Umbilical cord (tissue), 2 donors: ENCODE results near the gene RAB3A. TPM values are rescaled to one million over a fixed set of nuclear protein-coding genes. Genes with fewer than 3 reads are reported as not detected.

Source experiments
- DNase-seq: peaks from one replicate; pipeline ENCODE4 v3.0.0-alpha.2; 2015; ENCODE audit warnings: low spot score
- total RNA-seq: library from RNA; depleted of rRNA; stranded (reverse); fragments of >200 nt; gene quantifications from one replicate; pipeline ENCODE4 v1.2.3, GENCODE V29; 2014; ENCODE audit warnings: low replicate concordance; ENCODE audit not compliant: insufficient read depth

Gene RAB3A
- total RNA-seq: not detected

- DNase-seq: peak; percentile 100
Observed at GRCh38 chr19:18203863-18204393, at the start of gene RAB3A. Gene RAB3A (minus strand): TSS chr19:18204042. CDS start chr19:18202740, 1,302 bp downstream.

GRCh38 chr19:18253130-18253529 is 49.3 kb upstream of the RAB3A start:
- DNase-seq: no peak

DNA sequence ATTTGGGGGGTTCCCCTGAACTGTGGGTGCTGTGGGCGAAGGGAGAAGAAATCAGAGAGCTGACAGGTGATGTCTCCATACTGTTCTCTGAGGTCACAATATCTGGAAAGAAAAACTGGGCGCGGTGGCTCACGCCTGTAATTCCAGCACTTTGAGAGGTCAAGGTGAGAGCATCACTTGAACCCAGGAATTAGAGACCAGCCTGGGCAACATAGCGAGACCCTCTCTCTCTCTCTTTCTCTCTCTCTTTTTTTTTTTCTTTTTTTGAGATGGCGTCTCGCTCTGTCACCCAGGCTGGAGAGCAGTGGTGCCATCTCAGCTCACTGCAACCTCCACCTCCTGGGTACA is 48.5 kb upstream of the RAB3A start:
- no peak for DNase-seq

- DNase-seq: peak; percentile 66
Observed at GRCh38 chr19:18251587-18252369, 47.9 kb upstream of the RAB3A start.

DNA sequence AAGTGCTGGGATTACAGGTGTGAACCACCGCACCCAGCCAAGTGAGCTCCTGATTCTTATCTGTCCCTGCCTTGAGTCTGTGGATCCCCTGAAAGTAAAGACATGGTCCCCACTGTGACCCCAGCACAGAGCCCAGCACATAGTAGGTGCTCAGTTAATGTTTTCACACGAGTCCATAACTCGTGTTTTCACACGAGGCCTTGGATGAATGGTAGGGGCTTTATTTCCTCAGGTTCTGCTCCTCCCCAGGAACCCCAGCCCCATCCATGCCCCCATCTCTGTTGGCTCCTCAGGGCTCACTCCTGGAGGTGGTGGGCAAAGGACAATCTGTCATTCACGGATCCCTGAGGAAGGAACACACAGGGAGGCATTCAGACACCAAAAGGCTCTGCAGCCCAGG is 46.0 kb upstream of the RAB3A start:
- no peak for DNase-seq

- DNase-seq: no peak
Observed at GRCh38 chr19:18245297-18245696, 41.5 kb upstream of the RAB3A start.

GRCh38 chr19:18239303-18239702 is 35.5 kb upstream of the RAB3A start:
- no peak for DNase-seq

GRCh38 chr19:18234194-18234593 is 30.4 kb upstream of the RAB3A start:
- no peak for DNase-seq

- peak; percentile 42 for DNase-seq
Observed at GRCh38 chr19:18233224-18233825, 29.5 kb upstream of the RAB3A start.

DNA sequence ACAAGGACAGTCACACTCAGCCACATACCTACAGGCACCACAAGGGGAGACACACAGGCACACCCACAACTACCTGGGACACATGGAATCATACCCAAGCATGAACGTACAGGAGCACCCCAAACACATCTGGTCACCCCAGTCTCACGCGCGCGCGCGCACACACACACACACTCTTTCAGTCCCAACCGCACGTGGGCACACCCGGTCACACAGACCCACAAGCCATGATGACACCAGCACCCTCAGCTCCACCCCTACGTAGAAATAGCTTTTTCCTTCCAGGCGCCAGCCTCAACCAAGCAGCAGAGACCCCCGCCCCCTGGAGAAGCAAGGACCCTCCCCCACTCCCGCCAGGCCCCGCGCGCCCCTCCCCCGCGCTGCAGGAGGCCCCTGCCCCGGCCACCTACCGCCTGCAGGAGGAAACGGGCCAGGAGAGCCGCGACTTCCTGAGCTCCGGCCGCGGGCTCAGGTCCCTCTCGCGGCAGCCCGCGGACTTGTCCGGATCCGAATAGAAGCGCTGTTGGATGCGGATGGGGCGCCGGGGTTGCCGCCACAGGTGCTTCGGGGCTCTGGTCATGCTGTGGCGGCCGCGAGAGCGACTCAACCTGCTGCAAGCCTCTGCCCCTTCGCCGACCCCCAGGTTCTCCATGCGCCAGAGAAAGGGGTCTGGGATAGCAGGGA is 28.8 kb upstream of the RAB3A start:
- no peak for DNase-seq

DNA sequence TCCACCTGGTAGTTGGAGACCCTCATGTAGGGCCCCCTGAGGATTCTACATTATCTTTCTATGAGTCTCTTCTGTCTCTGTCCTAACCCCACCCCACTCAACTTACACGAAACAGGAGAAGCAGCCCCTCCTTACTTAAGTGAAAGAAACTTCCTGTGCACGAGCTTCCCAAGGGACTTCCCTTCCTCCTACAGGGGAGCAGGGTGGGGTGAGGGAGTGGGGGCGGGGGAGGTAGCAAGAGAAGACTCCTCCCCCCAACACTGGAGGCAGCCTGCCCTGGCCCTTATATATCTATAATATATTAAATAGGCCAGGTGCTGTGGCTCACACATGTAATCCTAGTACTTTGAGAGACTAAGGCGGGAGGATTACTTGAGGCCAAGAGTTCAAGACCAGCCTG is 27.9 kb upstream of the RAB3A start:
- DNase-seq: no peak

DNA sequence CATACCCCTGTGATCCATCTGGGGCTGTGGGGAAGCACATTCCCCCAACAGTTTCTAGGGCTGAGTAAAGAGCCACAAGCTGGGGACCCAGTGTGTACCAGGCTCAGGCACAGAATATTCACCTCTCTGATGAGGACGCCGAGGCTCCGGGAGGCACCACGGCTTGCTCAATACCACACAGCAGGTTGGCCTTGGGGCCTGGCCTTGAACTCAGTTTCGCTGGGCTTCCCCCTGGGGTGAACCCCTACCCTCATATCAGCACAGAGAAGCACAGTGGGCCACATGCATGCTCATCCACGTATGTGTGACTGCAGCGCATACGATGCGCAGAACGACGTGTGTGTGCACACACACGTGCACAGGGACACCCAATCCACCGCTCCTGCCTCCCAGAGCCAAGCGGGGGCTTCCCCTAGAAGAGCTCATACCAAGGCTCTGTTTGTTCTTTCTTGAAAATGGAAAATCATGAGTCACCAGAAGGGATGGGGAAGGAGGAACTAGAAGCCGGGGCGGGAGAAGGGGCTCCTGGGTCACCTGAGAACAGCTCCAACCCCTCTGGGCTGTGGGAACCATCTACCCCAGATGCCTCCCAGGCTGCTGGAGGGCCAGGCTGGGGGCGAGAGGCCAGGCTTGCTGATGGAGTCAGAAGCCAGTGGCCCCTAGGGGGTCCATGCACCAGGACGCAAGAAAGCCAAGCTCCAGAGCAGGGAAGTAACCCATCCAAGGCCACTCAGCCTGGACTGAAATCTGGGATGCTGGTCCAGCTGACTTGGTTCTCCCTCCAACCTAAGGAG is 27.3 kb upstream of the RAB3A start:
- DNase-seq: no peak

DNA sequence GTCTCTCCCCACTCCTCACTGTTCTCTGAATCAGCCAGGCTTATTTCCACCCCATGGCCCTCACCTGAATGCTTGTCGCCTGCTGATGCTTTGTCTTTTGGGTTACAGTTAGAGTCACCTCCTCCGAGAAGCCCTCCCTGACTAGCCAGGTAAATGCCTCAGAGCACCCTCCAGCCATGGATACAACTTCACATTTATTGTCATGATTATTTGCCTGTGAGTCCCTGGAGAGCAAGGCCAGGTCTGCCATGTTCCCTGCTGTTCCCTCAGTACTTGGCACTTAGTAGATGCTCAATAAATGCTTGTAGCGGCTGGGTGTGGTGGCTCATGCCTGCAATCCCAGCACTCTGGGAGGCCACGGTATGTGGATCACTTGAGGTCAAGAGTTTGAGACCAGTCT is 26.1 kb upstream of the RAB3A start:
- no peak for DNase-seq

- DNase-seq: no peak
Observed at GRCh38 chr19:18229474-18229873, 25.6 kb upstream of the RAB3A start.

DNA sequence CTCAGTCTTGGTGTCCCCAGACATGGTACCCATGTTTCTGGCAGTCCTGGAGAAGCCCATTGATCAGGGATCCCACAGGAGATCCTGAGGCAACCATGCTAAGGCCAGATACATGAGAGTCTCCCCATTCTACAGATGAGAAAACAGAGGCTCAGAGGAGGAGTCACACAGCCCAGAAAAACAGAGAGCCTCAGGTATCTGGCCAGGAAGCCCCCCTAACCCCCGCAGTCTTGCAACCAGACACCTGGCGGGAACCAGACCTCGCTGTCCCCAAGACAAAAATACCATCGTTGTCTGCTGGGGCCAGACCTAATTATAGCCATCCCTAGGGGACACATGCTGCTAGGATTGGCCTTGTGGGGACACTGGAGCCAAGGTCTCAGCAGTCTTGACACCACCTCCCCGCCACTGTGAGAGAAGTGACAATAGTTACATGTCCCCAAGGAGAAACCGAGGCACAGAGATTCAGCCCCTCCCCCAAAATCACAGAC is 24.0 kb upstream of the RAB3A start:
- DNase-seq: no peak

DNA sequence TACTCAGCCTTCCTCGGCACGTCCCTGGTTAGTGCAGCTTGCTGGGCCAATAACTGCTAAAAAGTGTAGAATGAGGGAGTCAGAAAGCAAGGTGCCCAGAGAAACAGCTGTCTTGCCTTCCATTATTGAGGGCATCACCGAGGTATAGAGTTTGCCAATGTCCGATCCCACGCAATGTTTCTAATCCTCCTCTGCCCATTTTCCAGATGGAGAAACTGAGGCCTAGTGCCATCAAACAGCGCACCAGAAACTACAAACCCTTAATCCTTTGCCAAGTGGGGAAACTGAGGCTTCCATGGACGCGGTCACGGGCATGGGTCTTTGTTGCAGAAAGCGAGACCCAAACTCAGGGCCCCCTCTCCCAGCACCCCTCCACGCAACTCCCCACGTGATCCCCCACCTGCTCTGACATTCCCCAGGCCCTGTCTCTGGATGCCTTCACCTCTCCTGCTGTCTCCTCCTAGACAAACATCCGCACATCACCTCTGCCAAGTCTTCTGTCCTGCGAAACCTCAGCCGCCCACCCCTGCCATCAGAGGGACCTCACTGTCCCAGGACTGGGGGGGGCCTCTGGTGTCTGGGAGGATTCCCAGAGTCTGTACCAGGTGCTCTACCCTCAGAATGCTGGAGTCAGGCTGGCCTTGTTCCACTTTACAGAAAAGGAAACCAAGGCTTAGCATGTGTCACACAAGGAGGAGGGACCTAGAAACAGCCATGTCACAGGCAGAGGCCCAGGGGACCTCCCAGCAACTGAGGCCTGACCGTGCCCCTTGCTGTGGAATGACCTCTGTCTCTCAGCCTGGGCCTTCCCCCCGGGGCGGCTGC is 23.3 kb upstream of the RAB3A start:
- no peak for DNase-seq

DNA sequence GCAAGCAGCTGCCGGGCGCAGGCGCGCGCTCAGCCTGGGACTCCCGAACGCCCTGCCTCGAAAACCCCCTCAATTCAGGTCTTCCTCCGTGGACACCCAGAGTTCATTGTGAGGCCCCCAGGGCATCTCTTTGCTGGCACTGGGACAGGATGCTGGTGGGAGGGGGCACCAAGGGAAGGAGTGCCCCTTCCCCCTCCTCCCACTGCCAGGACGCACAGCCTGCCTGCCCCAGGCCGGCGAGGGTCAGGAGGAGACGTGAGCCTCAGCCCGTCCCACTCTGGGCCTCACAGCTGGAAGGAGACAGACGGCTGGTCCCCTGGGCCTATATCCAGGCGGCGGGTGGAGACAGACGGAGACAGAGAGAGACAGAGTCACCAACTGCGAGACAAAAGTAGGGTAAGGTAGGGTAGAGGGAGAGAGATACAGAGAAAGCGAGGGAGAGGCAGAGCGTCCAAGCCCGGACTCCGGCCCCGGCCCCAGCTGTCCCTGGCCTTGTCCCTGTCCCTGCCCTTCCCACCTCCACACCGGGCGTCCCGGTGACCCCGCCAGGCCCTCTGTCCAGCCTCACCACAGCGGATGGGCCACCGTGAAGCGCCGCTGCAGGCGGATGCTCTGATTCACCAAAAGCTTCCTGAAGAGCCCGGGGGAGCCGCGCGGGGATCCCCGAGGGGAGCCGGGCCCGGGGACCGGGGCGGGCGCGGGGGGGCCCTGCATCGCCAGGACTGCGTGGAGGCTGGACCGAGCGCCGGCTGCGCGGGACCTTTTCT is 22.0 kb upstream of the RAB3A start, which contains the start of gene PDE4C:
Gene PDE4C, minus strand, starts transcription at position 737 of the 767 bp plus-strand sequence. Its CDS starts 23 bp downstream, at position 714.
- DNase-seq: peak; percentile 49

- no peak for DNase-seq
Observed at GRCh38 chr19:18225355-18225701, 21.5 kb upstream of the RAB3A start.

DNA sequence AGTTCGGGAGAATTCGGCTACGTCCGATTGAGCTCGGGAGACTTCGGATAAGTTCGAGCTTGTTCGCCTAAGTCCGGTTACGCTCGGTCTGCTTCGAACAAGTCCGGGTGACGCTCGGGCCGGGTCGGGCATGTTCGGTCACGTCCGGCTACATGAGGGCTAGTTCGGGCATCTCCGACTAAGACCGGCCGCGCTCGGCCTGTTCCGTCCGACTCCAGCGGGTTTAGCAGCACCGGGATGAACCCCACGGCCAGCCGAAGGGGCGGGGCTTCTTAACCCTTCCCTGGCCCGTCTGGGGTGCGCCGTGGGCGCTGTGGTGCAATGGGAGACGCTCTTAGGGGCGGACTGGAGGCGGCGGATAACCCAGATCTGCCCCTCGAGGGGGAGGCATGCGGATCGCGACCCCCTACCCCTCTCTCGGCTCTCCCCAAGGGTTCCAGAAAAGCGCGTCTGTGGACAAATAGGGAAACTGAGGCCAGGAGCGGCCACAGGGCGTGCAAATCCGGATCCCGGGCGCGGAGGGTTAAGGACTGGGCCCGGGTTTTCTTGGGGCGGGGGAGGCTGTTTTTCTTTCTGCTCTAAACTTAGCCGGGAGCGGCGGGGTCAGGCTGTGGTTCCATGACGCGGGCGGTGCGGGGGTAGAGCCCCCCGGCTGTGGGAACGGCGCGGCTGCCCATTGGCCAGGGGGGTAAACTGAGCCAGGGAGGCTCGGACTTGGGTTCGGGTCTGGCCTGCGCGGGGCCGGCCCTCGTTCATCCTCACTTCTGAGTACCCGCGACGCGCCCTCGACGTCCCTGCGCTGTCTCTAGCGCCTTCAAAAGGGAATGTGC is 20.9 kb upstream of the RAB3A start:
- peak; percentile 99 for DNase-seq
